ENCODE data around the gene TRIM73.
"Not testable (repeated sequence)": the region's sequence is repeated elsewhere in the genome, so short reads cannot be mapped to it uniquely, and the experiment has no call there.

Gene TRIM73

GRCh38 chr7:75415829-75416373 is 20.5 kb downstream of the TRIM73 start:
- not testable (repeated sequence) for DNase-seq (ENCODE audit: low read depth)

DNA sequence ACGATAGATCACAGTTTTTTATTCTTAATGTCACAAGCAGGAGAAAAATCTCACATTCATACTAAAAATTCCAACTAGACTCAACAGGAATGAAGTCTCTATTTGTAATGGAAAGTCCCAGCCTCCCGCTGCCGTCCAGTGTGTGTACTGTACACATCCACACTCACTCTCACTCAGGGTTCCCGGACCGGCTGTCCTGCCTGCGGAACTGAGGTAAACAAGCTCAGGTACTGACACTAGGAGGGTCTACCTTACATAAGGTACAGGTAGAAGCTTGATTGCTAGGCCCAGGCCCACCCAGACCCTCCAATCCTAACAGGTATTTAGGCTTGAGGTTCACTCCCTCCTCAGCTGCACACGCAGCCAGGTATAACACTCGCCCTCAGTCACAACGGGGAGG is 21.4 kb downstream of the TRIM73 start:
- DNase-seq (ENCODE audit: low read depth): not testable (repeated sequence)

DNA sequence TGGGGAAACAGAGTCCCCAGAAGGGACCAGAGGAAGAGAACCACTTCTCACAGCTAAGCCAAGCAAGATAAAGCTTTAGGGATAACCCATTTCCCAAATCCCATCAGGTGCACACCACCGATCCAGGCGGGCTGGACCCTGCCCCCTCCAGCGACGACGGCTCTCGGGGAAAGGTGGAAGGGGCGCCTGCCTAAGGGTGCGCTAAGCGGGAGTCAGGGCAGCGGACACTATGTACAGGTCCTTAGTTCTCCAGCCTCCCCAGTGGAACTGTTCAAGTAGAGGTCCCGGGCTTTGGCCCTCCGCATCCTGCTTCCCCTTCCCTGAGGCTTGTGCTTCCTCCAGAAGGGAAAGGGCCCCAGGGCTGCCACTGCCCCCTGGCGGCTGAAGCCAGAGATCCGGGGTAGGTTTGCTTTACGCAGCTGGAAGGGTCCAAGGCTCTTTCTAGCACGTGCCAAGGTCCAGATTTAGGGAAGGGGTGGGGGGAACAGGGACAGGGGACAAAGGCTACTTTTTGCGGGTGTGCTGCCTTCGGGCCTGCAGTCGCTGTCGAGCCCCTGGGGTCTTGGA is 22.9 kb downstream of the TRIM73 start:
- DNase-seq (ENCODE audit: low read depth): not testable (repeated sequence)

DNA sequence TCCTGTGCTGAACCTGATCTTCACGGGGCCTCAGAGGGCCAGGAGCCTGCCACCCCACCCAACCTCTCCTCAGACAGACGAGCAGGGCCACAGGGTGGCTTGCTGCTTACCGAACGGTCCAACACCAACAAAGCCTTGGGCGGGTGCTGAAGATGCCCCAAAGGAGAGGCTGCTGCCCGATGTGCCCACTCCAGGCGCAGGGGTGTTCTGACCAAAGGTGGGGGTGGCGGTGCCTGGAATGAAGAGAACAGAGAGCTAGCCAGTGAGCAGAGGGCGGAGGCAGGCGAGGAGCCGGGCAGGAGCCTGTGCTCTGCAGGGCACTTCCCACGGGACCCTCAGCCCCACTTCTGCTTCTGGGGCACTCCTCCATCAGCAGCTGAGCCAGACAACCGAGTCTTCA is 23.8 kb downstream of the TRIM73 start:
- not testable (repeated sequence) for DNase-seq (ENCODE audit: low read depth)

DNA sequence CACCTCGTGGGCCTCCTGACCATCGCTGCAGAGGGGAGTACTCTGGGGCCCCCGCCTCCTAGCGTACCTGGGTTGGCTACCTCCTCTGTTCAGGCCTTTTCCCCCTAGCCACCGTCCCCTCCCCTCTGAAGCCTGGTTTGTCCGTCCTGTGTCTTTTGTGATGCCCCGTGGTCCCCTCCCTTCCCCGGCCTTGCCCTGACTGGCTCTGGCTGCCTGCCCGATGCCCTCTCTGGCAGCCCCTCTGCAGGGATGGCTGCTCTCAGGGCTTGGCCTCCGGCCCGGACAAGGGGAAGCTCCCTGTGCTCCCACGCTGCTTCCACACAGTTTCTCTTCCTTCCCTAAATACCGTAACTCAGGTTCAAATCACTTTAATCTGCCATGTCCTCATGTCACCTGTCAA is 24.3 kb downstream of the TRIM73 start:
- not testable (repeated sequence) for DNase-seq (ENCODE audit: low read depth)

DNA sequence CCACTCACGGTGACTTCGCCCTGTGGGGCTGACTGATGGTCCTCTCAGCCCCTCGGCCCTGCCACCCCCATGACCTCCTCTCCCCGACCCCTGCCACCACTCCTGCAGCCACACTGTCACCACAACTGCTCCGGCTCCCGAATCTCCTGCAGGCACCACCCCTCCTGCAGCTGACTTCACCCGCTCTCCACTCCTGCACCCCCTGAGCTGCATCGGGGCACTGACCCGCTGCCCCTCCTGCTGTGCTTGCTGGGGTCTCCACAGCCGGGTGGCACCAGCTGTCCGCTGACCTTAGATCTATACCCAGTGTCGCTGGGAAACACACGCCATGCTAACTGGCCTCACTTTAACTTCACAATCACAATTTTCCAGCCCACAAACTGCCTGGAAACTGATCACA is 24.7 kb downstream of the TRIM73 start:
- DNase-seq (ENCODE audit: low read depth): not testable (repeated sequence)

DNA sequence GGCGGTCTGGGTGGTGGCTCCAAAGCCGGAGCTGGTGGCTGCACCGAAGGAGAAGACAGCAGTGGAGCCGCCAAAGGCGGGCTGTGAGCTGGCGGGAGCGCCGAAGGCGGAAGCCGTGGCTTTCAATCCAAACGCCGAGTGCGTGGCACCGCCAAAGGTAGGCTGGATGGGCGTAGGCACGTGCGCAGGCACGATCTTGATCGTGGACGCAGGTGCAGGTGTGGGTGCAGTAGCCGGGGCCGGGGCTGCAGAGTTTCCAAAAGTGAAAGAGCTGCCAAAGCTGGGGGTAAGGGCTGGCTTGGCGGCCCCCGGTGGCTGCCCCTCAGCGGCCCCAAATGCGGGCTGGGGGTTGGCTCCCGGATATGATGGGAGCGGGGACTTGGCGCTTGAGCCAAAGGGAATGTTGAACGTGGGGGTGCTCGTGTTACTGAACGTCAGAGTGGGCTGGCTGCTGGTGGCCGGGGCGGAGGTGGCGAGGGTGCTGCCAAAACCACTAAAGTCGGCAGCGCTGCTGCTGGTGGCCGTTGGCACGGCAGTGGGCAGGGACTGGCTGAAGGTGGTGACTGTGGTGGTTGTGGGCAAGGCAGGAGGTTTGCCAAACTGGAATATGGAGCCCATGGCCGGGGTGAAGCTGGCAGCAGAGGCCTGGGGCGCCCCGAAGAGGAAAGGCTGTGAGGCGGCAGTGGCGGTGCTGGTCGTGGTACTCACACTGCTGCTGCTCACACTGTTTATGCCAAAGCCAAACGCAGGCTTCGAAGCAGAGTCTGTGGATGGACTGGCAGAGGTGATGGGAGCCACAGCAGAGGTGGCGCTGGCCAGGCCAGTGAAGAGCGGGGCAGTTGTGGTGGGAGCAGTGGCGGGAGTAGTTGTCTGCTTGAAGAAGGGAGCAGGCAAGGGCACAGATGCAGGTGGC is 26.6 kb downstream of the TRIM73 start:
- not testable (repeated sequence) for DNase-seq (ENCODE audit: low read depth)

DNA sequence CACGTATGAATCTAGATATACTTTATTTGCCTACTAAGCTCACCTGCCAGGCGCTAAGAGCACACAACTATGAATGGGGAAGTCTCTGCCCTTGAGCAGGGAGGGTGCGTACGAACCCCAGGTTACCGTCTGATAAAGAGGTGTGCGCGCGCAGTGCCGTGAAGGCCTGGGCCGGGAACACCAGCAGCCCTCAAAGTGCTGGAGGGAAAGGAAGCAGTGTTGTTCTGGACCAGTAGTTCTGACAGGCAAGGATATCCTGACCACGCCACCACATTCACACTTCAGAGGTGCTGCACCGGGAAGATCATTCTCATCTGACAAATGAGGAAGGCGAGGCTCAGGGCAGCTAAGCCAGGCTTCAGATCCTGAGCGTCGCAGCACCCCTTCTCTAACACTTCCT is 28.1 kb downstream of the TRIM73 start:
- not testable (repeated sequence) for DNase-seq (ENCODE audit: low read depth)

- not testable (repeated sequence) for DNase-seq (ENCODE audit: low read depth)
These were observed 43.6 kb downstream of the TRIM73 start for GRCh38 chr7:75439000-75439399.

DNA sequence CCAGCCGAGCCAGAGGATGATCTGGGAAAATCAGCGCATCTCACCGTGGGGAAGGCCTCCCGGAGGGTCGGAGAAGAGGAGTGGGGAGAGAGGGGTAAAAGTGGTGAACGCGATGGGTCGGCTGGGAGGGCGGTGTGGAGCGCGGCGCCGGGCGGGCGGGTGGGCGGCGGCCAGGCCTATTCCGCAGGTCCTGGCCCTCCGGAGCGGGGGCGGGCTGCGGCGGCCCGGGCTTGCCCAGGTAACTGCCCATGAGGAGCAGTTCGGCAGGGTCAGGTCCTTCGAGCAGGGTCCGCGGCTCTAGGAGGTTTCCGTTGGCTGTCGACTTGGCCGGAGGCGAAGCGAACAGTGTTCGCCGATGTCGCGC is 46.7 kb downstream of the TRIM73 start:
- not testable (repeated sequence) for DNase-seq (ENCODE audit: low read depth)

GRCh38 chr7:75442465-75443111 is 47.2 kb downstream of the TRIM73 start:
- DNase-seq (ENCODE audit: low read depth): not testable (repeated sequence)

GRCh38 chr7:75449946-75450345 is 54.5 kb downstream of the TRIM73 start:
- DNase-seq (ENCODE audit: low read depth): not testable (repeated sequence)

DNA sequence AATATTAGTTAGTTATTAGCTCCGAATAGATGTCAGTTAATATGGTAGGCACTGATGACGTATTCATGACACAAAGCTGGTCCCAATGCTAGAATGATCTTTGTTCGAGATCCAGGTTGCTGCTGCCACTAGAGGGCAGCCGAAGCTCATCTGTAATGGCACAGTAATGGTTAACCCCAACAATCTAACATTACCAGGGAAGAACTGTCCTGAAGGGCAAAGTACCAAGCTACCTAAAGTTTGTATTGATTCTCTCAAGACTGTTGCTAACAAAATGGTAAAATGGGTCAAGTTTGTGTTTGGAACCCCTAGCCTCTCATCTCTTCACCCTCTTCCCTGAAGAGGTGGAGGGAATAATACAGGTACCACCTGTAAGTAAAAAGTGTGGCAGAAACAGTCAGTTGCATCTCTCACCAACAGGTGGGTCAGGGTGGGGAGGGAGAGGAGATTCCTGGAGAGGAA is 57.1 kb downstream of the TRIM73 start:
- not testable (repeated sequence) for DNase-seq (ENCODE audit: low read depth)

Measured in stimulated activated CD8-positive, alpha-beta memory T cell treated with anti-CD3 and anti-CD28 coated beads, Interleukin-4, amount 100 ng/mL, for 24 hours (primary cell).